HG03139 (cell line): ENCODE results near the gene UBE2J1.
A peak's percentile ranks its signal among the peaks of the same experiment; 100 is the strongest.

ENCODE experiments used
- ATAC-seq: cut with Tn5 transposase; IDR thresholded peaks from one replicate; pipeline ENCODE4 v1.9.1; 2021; ENCODE audit not compliant: unreplicated experiment

The UBE2J1 gene

DNA sequence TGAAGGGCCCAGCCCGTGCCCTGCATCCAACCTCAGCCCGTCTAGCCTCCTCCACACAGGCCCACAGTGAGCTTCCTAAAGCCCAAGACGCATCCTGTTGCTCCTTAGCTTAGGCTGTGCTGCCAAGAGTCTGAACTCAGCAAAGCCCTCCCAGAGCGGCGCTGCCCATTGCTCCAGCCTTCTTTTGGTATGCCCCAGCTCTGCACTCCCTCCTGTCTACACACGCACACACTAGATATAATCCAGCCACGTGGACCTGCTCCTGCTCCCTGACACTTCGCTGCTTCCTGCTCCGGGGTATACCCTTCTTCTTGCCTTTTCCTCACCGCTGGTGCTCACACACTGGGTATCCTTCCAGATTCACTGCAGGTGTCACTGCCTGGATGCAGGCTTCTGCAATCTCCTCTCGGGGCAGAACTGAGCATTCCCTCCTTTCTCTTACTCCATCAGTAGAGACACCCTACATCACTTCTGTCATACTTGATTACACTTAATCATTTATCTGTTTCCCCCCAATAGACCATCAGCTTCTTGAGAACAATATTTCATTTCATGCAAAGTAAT, 61.2 kb downstream of the UBE2J1 start:
- ATAC-seq, result no peak

DNA sequence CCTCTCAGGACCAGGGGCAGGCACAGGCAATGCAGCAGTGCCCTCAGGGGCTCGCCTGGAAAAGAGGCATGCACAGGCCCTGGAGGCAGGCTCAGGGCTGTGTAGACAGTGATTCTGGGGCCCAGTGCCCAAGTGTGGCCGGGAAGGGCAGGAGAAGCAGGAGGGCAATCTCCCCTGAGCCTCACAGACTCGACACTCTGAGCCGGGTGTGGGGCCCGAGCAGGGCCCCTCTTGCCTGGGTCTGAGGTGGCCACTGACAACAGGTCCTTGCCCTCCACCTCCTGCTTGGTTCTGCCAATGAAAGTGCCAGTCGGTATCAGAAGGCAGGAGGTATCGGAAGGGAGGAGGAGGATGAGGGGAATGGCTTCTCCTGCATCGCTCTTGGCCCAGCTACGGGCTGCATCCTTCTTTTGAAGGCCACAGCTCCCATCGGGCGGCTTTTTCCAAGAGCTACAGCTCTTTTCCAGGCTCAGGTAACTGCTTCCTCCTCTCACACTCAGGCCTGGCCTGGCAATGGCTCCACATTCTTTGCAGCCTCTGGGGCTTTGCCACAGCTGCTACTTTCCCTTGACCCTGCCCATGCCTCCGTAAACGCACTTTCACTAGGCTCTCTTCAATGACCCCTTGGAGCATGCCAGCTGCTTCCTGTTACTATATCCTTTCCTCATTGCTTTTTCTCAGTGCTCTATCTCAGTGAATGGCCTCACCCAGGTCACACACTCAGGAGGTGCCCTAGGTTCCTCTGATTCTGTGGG, 61.9 kb downstream of the UBE2J1 start:
- no peak for ATAC-seq

DNA sequence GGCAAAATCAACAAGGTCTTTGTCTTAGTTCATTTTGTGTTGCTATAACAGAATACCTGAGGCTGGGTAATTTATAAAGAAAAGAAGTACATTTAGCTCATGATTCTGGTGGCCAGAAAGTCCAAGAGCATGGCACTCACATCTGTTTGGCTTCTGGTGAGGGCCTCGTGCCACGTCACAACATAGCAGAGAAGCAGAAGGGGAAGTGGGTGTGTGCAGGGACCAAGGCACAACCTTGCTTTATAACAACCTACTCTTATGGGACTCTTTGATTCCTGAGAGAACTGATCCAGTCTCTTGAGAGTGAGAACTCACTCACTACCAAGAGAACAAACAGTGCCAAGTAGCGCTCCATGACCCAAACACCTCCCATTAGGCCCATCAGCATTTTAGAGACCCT, 62.8 kb downstream of the UBE2J1 start:
- ATAC-seq, result no peak

DNA sequence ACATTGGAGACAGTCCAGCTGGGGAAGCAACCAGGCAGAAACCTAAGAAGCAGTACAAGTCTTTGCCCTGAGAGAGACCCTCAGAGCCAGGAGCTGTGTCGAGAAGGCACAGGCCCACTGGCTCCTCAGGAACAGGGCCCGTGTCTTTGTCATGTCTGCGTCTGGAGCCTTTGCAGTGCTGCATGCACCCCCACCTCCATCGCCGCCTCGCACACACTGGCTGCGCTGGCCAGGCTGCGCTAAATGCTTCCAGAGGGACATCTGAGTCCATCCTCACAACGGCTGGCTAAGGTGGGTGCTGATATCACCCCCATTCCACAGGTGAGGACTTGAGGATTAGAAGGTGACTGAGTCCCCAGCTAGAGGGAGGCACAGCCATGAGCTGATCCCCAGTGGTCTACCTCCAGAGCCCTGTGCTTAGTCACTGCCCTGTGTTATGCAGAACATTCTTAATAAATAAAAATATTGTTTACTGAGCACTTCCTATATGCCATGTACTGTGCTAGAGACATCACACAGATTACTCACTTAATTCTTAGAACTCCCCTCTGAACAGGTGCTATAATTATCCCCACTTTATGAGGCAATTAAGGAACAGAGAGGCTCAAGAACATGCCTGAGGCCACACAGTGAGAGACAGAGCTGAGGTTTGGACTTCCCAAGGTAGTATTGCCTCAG, 65.0 kb downstream of the UBE2J1 start:
- no peak for ATAC-seq

DNA sequence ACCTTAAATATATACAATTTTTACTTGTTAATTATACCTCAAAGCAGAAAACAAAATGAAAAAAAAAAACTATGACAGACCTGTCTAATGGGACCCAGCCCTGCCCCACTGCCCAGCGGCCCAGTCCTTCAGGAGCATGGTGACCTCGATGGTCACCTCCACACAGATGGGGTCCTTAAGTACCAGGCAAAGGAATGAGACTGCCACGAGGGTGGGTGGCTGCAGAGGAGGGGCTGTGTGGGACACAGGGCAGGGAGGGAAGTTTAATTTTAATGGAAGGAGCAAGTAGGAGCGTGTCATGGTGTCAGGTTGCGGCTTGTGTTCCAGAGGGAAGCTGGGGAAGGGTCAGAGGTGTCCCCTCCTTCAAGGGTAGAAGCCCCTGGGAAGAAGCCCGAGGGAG, 66.0 kb downstream of the UBE2J1 start:
- ATAC-seq, result no peak

DNA sequence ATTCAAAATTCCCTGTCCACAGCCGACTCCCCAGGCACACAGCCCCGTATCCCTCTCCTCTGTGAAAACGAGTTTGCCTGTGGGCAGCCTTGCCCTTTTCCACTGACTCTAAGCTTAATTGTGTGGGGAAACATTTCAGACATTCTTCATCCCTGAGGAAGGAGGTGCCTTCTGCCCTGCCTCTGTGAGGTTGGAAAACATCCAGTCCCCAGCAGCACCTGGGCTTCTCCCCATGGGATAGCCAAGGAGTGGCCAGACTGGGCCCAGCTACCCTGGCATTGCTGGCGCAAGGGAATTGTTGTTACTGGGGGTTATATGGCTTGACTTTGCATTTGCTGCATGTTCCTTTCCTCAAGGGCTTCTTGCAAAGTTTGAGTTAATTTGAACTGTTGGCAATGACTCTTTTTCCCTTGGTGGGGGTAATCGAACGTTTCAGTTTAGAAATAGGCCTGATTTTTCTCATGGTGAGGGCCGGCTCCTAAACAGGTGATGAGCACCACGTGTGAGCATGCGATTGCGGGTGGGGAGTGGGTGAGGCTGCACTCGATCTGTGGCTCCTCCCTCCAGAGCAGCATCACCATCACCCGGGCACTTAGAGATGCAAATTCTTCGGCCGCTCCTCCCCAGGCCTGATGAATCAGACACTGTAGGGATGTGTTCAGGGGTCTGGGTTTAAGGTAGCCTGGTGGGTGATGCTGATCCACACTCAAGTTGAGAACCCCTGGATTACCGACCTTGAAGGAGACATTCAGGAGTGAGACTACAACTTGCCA, 67.4 kb downstream of the UBE2J1 start:
- ATAC-seq, result no peak

DNA sequence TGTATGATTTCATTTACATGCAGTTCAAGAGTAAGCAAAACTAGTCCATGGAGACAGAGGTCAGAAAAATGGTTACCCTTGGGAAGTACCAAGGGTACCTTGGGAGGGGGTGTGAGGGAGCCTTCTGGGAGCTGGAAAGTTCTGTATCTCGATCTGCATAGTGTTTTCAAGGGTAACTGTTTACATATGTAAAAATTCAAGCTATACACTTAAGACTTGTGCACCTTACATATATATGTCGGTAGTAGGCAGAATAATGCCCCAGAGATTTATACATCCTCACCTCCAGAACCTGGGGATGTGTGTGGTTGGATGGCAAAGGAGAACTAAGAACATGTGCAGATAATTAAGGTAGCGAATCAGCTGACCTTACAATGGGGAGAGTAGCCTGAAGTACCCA, 68.4 kb downstream of the UBE2J1 start:
- ATAC-seq, result no peak

DNA sequence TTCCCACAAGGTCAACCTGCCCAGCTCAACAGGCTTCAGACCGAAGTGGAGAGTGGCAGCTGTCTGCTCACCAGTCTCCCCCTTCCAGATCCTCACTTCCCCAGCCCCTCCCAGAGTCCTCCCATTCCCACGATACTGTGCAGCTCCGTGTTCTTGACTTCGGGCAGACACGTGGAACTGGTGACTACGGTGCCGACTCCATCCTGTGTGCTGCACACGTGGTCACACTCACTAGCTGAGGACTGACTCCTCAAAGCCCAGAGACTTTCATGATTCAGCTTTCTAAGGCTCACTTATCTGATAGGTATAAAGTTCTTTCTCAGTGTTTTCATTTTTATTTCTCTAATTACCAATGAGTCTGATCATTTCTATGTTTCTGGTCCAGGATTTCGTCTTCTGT, 69.8 kb downstream of the UBE2J1 start:
- no peak for ATAC-seq

DNA sequence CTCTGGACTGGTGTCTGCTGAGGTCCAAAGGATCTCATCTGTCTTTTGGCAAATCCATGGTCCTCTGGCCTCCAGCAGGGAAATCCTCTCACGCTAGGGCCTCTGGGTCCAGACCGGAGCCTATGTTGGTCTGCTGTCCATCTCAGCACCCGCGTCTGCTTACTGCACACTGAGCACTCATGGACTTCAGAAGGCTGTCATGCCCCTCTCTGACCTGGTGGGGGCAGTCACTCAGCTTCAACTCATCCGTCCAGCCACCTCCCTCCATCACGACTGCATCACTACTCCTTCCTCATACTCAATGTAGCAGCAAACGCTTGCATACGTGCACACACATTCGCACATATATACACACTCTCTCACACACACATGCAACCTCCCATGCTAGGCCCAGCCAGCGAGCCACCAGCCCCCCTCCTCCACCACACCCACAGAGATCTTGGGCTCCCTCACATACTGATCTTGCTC, 70.7 kb downstream of the UBE2J1 start:
- ATAC-seq, result peak; percentile 96

DNA sequence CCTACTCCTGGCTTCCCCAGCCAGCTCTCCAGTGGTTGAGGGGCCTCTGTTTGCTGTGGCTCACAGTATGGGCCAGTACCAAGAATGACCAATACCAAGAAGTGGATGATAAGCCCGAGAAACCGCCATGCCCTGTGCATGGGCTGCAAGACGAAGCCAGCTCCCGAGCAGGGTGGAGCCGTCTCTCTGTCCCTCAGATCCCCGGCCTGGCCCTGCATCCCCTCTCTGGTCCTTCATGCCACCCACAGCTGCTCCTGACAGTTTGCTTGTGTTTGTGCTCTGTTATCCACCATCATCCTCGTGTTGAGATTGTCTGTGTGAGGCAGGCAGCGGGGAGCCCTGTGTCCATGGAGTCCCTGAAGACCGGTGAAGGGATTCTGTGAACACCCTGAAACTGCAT, 73.6 kb downstream of the UBE2J1 start:
- ATAC-seq, result no peak
